Stimulated activated CD8-positive, alpha-beta memory T cell treated with anti-CD3 and anti-CD28 coated beads, Interleukin-7, amount 100 ng/mL, for 1 hour (primary cell): ENCODE measurements around the gene KIAA0825.

Source experiments
- DNase-seq, 2 donors: peaks; one replicate each; pipeline ENCODE4 v3.0.0-alpha.2; 2020; ENCODE audit warnings: low read depth in 2 of 2

Gene KIAA0825

DNA sequence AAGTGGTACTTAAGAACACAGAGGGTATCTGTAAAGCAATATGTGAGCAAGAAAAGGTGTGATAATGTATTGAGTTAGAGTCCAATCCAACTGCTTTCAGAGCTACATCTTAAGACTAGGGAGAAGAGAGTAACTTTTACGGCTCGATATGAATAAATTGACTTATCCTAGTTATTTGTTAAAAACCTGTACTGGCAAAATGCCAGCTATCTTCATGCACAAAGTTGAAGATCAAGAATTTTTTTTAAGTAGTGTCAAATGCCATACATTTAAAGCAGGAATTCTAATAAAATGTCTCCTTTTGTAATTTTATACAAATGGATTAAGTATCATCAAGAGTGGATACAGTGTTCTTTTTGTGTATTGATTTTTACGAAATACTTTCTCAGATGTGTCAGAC lies 305.2 kb downstream of the KIAA0825 start:
- no peak for DNase-seq

- DNase-seq, result no peak
These were observed 306.1 kb downstream of the KIAA0825 start for GRCh38 chr5:94312298-94312697.

GRCh38 chr5:94310833-94311232 lies 307.6 kb downstream of the KIAA0825 start:
- DNase-seq, result no peak

DNA sequence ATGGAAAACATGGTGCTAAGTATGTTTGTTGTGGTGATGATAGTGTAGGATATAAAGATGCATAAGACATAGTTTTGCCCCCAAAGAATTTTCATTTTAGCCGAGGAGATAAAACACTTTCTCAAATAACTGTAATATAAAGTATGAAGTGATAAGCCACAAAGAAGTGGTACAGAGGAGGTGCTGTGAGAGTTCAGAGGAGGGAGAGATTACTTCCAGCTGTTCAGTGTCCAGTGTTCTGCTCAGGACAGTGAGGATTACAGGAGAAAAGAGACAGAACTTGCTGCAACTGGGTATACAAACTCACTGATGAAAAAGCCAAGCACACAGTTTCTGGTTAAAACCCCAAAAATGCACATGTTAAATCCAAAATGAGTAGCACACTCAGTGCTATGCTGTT lies 309.3 kb downstream of the KIAA0825 start:
- no peak for DNase-seq

DNA sequence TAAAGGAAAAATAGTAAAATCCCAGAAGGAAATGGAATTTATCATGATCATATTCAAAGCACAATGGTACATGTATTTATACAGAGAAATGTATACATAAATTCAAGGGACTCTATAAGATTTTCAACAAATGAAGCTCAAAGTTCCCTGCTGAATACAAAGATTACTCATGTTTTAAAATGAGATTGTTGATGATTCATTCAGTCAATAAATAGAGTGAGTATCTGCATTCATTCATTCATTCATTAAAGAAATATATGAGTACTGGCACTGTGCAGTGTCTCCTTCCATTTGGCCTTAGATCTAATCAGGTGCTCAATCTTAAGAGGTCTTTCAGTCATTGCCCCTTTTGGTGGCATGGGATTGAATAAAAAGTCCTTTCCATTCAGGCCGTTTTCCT lies 310.0 kb downstream of the KIAA0825 start:
- DNase-seq, result no peak

- DNase-seq, result no peak
These were observed 314.3 kb downstream of the KIAA0825 start for GRCh38 chr5:94304146-94304545.

GRCh38 chr5:94288937-94289336 lies 329.5 kb downstream of the KIAA0825 start:
- DNase-seq, result no peak

DNA sequence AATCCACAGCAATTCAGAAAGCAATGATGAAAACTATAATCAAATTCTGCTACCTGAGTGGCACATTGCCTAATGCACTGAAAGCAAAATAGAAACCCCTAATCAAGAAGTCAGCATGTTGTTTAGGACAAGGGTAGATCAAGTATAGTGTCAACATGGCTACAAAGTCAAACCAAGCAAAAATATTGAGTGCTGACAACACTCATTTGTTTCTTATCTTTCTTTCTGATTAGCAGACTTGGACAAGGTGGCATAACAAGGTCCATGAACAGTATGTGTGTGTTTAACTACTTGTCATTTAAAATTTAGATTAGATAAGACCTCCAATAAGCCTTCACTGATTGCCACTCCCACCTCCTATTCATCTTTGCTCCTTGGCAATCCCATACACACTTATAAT lies 332.4 kb downstream of the KIAA0825 start:
- no peak for DNase-seq

DNA sequence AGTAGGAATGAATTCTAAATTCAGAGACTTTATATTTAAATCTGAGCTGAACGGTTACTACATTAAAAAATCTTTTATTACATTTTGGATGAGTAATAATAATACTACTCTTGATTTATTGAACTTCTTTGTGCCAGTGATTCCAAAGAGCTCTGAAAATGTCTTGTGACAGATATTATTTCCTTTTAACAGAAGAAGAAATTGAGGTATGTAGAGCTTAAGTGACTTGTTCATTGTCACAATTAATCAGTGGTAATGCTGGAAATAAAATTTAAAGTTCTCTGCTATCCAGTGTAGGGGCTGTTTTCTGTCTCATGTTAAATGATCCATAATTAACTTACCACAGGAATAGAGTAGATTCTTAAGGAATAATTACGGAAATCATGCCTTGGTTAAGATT lies 335.3 kb downstream of the KIAA0825 start:
- no peak for DNase-seq

GRCh38 chr5:94281236-94281801 lies 337.1 kb downstream of the KIAA0825 start:
- no peak for DNase-seq

GRCh38 chr5:94276751-94277150 lies 341.7 kb downstream of the KIAA0825 start:
- DNase-seq, result no peak

- no peak for DNase-seq
These were observed 342.4 kb downstream of the KIAA0825 start for GRCh38 chr5:94276048-94276447.

- no peak for DNase-seq
These were observed 343.7 kb downstream of the KIAA0825 start for GRCh38 chr5:94274707-94275106.

- no peak for DNase-seq
These were observed 350.2 kb downstream of the KIAA0825 start for GRCh38 chr5:94268226-94268625.

DNA sequence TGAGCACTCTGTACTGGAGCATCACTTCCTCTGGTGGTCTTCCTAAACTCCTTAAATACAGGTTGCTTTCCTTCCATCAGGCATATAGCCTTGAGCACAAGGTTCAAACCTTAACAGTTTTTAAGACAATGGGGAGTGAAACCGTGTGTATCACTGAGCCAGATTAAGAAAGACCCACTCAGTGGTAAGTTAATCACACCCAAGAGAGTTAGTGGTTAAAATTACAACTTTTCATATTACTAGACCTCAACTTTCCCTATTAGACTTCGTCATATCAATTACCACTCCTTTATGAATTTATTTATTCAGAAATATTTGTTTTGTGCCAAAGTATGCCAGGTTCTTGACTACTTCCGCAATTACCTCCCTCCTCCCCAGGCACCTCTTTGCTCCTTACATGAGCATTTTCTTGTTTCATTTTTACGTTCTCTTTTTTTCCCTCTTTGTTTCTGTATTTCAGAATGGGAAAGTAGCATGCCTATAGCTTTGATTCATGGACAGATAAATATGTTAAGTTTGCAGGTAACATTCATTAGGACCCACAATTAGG lies 351.0 kb downstream of the KIAA0825 start:
- no peak for DNase-seq

GRCh38 chr5:94266170-94266569 lies 352.2 kb downstream of the KIAA0825 start:
- no peak for DNase-seq

GRCh38 chr5:94263068-94263467 lies 355.3 kb downstream of the KIAA0825 start:
- DNase-seq, result no peak

DNA sequence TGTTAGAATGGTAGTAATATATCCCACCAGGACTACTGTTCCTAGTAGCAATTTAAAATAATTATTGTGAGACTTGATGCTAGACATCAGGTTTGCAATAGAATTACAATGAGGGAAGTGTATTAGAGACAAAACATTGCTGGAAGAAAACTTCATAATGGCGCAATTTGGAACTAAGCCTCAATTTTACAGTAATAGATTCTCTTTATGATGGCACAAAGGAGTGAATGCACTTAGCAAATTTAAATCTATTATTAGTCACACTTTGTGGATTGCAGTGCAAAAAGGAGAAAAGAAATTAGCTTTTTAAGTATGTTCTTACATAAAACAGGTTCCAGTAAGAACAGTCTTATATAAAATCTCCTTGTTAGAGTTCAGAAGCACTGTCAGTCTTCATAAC lies 358.3 kb downstream of the KIAA0825 start:
- DNase-seq, result no peak

GRCh38 chr5:94254214-94254613 lies 364.2 kb downstream of the KIAA0825 start:
- no peak for DNase-seq

- DNase-seq, result no peak
These were observed 367.4 kb downstream of the KIAA0825 start for GRCh38 chr5:94250985-94251384.

- DNase-seq, result no peak
These were observed 369.0 kb downstream of the KIAA0825 start for GRCh38 chr5:94249430-94249829.

- DNase-seq, result no peak
These were observed 370.1 kb downstream of the KIAA0825 start for GRCh38 chr5:94248175-94248875.

- DNase-seq, result no peak
These were observed 372.8 kb downstream of the KIAA0825 start for GRCh38 chr5:94245608-94246007.

- DNase-seq, result no peak
These were observed 373.5 kb downstream of the KIAA0825 start for GRCh38 chr5:94244921-94245320.
